Mammary epithelial cell (primary cell): ENCODE data around the gene SAFB.

Source experiments
- CTCF ChIP-seq, 2 donors: IDR thresholded peaks in 1 of 2; conservative IDR thresholded peaks in 1 of 2; 2 replicates each; pipeline ENCODE4 v1.5.1; 2011 to 2012; ENCODE audit warnings: inconsistent platforms in 2 of 2, low read length in 2 of 2, mild to moderate bottlenecking in 2 of 2, control low read depth in 1 of 2, low read depth in 1 of 2; ENCODE audit not compliant: insufficient read depth in 1 of 2; ENCODE audit errors: extremely low read depth in 1 of 2
- EZH2 ChIP-seq: IDR thresholded peaks from 2 replicates; pipeline ENCODE4 v1.6.1; 2012; ENCODE audit warnings: low read length, inconsistent platforms, borderline replicate concordance

DNA sequence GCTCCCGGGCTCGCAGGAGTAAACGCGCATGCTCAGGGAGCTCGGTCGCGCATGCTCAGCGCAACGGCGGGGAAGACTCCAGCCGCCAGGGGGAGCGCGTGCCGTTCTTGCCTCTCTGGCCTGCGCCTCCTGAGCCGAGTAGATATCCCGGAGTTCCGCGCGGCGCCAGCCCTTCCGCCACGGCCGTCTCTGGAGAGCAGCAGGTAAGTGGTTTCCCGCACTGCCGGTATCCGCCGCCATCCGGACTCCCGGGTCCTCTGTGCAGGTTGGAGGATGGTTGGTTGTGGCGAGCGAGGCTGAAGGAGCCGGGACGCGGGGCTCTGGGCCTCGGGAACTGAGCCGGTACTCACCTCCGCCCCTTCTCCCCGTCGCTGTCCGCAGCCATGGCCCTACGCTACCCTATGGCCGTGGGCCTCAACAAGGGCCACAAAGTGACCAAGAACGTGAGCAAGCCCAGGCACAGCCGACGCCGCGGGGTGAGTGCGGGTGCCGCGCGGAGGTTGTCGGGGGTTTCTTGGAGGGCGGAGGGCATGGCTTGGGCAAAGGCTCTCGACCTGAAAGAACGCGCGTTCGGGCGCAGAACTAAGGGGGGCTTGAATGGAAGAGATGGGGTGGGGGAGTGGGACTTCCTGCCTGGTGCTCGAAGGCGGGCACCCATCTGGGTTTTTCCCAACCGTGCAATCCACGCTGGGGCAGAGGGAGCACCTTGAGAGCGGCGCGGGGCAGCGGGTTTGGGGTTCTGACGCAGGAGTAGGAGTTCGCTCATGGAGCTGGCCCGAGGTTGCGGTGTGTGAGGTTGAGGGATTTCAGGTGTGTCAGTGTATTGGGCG lies 67.5 kb downstream of the SAFB start, which contains the start of gene RPL36:
- TF ChIP-seq CTCF (conservative IDR thresholded peaks at IDR 0.05 in 1 of 2, IDR thresholded peaks at IDR 0.05 in 1 of 2; ENCODE audit: extremely low read depth in 1 of 2, insufficient read depth in 1 of 2, low read depth in 1 of 2, low read length in 2 of 2) (peak; percentile 95 to 97), EZH2 (no peak)
